Fibroblast of pulmonary artery (primary cell): ENCODE measurements around the gene ABHD5.
"Not testable (repeated sequence)": the region's sequence is repeated elsewhere in the genome, so short reads cannot be mapped to it uniquely, and the experiment has no call there.

Source experiments
- DNase-seq: peaks from one replicate; pipeline ENCODE4 v3.0.0-alpha.2; 2010; ENCODE audit warnings: low read depth
- H3K4me3 ChIP-seq: replicated peaks from 2 replicates; pipeline ENCODE4 v1.5.1; 2011; ENCODE audit warnings: low read depth, mild to moderate bottlenecking, control low read depth, low read length, moderate library complexity
- TF ChIP-seq, protein P1 (sequence below): IDR thresholded peaks from 2 replicates; pipeline ENCODE4 v1.5.1; 2011; ENCODE audit warnings: mild to moderate bottlenecking, control low read depth, low read length, inconsistent platforms; ENCODE audit errors: missing control alignments

Gene ABHD5

DNA sequence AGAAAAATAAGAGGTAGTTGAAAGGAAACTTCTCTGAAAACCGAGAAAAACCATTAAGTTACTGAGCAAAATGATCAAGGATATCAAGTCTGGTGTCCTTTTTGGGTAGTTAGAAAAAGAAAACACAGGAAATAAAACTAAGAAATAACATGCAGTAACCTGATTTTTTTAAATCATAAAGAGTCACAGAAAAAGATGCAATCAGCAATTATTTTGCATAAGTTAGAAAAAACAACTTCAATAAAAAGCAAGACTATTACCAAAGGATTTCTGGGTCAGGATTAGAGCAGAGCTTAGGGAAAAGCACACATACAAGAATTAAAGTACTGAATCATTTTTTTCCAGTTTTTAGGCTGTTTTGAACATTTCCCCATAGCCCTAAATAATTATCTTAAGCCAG, 40.4 kb upstream of the ABHD5 start:
- no peak for DNase-seq
- TF ChIP-seq, protein P1, sequence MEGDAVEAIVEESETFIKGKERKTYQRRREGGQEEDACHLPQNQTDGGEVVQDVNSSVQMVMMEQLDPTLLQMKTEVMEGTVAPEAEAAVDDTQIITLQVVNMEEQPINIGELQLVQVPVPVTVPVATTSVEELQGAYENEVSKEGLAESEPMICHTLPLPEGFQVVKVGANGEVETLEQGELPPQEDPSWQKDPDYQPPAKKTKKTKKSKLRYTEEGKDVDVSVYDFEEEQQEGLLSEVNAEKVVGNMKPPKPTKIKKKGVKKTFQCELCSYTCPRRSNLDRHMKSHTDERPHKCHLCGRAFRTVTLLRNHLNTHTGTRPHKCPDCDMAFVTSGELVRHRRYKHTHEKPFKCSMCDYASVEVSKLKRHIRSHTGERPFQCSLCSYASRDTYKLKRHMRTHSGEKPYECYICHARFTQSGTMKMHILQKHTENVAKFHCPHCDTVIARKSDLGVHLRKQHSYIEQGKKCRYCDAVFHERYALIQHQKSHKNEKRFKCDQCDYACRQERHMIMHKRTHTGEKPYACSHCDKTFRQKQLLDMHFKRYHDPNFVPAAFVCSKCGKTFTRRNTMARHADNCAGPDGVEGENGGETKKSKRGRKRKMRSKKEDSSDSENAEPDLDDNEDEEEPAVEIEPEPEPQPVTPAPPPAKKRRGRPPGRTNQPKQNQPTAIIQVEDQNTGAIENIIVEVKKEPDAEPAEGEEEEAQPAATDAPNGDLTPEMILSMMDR = no peak
- no peak overlapping the region for H3K4me3 ChIP-seq

DNA sequence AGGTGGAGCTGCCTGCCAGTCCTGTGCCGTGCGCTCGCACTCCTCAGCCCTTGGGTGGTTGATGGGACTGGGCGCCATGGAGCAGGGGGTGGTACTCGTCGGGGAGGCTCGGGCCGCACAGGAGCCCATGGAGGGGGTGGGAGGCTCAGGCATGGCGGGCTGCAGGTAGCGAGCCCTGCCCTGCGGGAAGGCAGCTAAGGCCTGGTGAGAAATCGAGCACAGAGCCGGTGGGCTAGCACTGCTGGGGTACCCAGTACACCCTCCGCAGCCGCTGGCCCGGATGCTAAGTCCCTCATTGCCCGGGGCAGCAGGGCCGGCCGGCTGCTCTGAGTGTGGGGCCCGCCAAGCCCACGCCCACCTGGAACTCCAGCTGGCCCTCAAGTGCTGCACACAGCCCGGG, 34.3 kb upstream of the ABHD5 start:
- DNase-seq, H3K4me3 ChIP-seq: not testable (repeated sequence)

DNA sequence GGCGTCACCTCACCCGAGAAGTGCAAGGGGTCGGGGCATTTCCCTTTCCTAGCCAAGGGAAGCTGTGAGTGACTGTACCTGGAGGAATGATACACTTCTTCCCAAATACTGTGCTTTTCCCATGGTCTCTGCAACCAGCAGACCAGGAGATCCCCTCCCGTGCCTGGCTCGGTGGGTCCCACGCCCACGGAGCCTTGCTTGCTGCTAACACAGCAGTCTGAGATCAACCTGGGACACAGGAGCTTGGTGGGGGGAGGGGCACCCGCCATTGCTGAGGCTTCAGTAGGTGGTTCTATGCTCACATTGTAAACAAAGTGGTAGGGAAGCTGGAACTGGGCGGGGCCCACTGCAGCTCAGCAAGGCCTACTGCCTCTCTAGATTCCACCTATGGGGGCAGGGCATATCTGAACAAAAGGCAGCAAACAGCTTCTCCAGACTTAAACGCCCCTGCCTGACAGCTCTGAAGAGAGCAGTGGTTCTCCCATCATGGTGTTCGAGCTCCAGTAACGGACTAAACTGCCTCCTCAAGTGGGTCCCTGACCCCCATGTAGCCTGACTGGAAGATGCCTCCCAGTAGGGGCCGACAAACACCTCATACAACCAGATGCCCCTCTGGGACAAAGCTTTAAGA, 31.4 kb upstream of the ABHD5 start:
- DNase-seq = no peak
- H3K4me3 ChIP-seq = no peak overlapping the region
- TF ChIP-seq, protein P1 = no peak

DNA sequence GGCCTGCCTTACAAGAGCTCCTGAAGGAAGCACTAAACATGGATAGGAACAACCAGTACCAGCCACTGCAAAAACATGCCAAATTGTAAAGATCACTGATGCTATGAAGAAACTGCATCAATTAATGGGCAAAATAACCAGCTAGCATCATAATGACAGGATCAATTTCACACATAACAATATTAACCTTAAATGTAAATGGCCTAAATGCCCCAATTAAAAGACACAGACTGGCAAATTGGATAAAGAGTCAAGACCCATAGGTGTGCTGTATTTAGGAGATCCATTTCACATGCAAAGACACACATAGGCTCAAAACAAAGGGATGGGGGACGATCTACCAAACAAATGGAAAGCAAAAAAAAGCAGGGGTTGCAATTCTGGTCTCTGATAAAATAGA, 29.4 kb upstream of the ABHD5 start:
- DNase-seq, H3K4me3 ChIP-seq: not testable (repeated sequence)

DNA sequence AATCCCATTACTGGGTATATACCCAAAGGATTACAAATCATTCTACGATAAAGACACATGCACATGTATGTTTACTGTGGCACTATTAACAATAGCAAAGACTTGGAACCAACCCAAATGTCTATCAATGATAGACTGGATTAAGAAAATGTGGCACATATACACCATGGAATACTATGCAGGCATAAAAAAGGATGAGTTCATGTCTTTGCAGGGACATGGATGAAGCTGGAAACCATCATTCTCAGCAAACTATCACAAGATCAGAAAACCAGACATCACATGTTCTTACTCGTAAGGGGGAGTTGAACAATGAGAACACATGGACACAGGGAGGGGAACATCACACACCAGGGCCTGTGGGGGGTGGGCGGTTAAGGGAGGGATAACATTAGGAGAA, 25.7 kb upstream of the ABHD5 start:
- not testable (repeated sequence) for DNase-seq, H3K4me3 ChIP-seq

DNA sequence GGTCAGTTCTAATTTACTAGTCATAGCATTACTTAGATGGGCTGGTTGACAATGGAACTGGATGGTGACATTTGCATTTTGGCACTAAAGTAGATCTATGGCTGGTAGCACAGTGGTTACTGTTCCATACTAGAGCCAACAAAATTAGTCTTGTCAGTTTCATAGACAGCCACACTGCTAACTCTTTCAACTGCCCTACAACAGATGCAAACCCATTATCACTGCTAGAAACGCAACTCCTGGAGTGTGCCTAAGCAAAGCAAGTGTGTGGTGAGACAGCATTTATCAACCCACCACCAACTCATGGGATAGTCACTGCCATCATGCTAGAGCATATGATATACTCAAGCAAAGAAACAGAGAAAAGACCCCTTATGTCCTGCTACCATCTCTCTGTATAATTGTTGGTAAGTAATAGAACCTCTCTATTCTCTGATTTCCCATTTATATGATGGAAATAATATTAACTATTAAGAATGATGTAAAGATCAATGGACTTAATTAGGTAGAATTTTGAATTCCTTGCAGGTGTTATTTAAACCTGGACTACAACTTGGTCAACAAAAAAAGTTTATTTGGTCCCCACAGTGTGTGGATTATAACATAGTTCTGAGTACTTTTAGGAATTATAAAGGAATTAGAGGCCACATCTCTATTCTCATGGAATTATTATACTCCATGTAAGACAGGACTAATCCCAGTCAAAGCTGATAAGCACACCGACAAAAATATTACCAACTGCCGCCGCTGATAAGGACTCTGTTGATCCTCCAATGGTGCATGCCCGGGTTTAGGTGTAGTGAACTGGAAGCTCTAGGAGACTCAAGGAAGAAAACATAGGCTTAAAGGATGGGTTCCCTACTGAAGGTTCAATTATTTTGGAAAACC, 19.9 kb upstream of the ABHD5 start:
- TF ChIP-seq, protein P1 = no peak
- H3K4me3 ChIP-seq = no peak overlapping the region
- no peak for DNase-seq

DNA sequence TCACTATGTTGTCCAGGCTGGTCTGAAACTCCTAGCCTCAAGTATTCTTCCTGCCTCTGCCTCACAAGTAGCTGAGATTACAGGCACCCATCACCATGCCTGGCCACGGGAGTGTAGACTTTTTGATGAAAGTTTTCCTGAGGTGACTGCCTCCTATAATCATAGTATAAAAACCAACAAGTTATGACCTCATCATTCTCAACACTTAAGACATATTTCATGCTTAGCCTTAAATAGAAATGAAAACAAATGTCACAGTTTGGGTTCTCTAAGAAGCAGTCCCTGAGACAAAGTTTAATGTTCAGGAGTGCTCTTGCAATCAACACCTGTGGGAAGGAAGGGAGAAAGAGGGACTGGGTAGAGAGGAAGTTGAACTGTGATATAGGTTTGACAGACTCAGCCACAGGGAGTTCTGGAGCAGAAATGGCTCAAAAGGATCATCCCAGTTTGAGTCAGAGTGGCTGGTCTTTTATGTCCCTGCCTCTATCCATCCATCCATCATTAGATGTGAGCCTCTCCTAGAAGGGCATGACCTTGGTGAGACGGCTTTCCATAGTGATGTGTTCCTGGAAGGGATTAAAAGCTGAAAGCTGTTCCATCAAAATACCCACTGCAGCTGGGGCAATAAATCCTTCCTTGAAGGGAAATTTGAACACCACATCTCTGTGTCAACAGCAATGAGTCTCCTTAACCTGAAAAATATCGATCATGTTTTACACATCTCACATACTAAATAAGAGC, 16.2 kb upstream of the ABHD5 start:
- TF ChIP-seq, protein P1 = no peak
- DNase-seq = no peak
- no peak overlapping the region for H3K4me3 ChIP-seq

DNA sequence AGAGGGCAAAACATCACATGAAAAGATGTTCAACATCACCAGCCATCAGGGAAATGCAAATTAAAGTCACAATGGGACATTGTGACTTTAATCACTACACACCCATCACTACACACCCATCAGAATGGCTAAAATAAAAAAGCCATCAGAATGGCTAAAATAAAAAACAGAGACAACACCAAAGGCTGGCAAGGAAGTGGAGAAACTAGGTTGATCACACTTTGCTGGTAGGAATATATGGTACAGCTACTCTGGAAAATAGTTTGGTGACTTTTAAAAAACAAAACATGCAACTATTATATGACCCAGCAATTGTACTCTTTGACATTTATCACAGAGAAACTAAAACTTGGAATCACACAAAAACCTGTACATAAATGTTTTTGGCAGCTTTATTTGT, 15.1 kb upstream of the ABHD5 start:
- no peak overlapping the region for H3K4me3 ChIP-seq
- DNase-seq = no peak
- TF ChIP-seq, protein P1 = no peak
